Lower lobe of right lung (tissue), 2 donors: ENCODE data around the gene RBM25. TPM values are rescaled to one million over a fixed set of nuclear protein-coding genes. Genes with fewer than 3 reads are reported as not detected.
A peak's percentile ranks its signal among the peaks of the same experiment; 100 is the strongest.
"Not testable (repeated sequence)": the region's sequence is repeated elsewhere in the genome, so short reads cannot be mapped to it uniquely, and the experiment has no call there.

ENCODE experiments used
- ATAC-seq, 2 donors: fragments of 200-7000 bp; cut with Tn5 transposase; one replicate each; pipeline ENCODE4 v1.9.1; 2020 to 2022; ENCODE audit warnings: mild to moderate bottlenecking in 2 of 2, moderate library complexity in 2 of 2
- DNase-seq: peaks from one replicate; pipeline ENCODE4 v3.0.0-alpha.2; 2020
- H3K27ac ChIP-seq: fragments of 200-600 bp; one replicate; pipeline ENCODE4 v1.8.0; 2022
- H3K27me3 ChIP-seq: fragments of 200-600 bp; one replicate; pipeline ENCODE4 v1.8.0; 2022; ENCODE audit warnings: low read depth
- H3K36me3 ChIP-seq: fragments of 200-600 bp; one replicate; pipeline ENCODE4 v1.8.0; 2022; ENCODE audit warnings: mild to moderate bottlenecking
- H3K4me1 ChIP-seq: fragments of 200-600 bp; one replicate; pipeline ENCODE4 v1.8.0; 2022
- H3K4me3 ChIP-seq: fragments of 200-600 bp; one replicate; pipeline ENCODE4 v1.8.0; 2022; ENCODE audit warnings: mild to moderate bottlenecking
- H3K9me3 ChIP-seq: fragments of 200-600 bp; one replicate; pipeline ENCODE4 v1.8.0; 2022
- intact Hi-C: fragments of 100-400 bp; cut with DNase I; formaldehyde crosslinking; loops from one replicate; pipeline ENCODE4 v1.11.0; 2022
- total RNA-seq: library from RNA; stranded (reverse); fragmentation: NEBNext Ultra II Directional; extraction: Animal tissue kit (Norgen Biotek cat#: 25700); gene quantifications from one replicate; pipeline ENCODE4 v1.2.1, GENCODE V29; 2021
- TF ChIP-seq, protein P1 (sequence below): fragments of 200-600 bp; IDR thresholded peaks from one replicate; pipeline ENCODE4 v1.8.0; 2022; ENCODE audit warnings: antibody characterized with exemption, mild to moderate bottlenecking
- donor health status: DM: no; HTN: yes; CAD: no; lungs with severe emphysema.

RBM25 gene
- total RNA-seq, 1 donor from 2014 or later: 56.1 TPM

DNA sequence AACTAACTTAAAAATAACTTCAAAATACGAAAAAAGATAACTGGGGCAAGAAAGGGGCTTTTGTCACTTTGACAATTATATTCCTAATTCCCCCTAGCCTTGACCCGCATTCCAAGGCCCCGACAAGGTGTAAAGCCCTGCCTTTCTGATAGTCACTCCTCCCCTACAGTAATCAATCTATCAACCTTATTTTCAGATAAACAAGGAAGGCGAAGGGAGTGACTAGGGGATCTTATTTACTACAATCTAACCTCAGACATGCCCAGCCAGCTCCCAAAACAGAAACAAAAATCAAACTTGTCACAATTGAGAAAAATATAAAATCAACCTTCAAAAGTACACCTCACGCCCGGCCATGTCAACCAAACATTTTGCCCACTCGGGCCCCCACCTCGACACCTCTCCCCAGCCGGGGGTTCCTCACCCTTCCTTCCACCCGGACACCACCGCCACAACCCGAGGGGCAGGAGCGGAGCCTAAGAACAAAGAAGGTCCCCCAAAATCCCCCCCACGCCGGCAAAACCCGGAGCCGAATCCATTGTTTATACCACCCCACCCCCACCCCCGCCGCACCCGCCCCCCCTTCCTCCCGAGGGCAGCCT is 32.0 kb upstream of the RBM25 start:
- ATAC-seq: no peak
- intact Hi-C loops: no loop called here

DNA sequence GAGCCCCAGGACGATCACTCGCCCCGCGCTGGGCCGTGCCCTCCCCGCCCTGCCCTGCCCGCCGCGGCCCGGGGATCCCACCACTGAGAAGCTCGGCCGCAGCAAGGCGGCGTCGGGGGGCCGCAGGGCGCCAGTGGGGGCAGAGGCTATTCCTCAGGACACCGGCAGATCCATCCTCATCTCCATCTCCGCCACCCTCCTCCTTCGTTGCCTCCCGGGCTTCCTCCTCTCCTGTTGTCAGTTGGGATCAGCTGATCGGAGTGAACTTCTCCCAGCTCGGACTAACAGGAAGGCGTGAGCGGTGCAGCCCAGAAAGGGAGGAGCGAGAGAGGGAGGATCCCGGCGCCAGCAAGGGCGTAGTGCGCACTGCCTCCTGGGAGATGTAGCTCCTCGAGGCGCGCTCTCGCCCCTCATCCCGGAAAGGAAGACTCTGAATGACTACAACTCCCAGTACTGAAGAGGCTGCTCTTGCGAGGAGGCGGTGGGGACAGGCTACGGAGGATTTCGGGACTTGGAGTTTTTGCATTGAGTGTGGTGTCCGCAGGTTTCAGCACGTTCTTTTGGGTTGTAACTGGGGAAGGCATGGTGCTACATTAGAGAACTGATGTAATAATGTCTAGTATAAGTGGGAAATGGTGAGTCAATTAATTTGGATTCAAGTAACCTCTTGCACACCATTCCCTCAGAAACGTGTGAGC is 31.3 kb upstream of the RBM25 start, which contains the start of gene ZFYVE1:
Gene ZFYVE1, minus strand, starts transcription at position 262 of the 698 bp plus-strand sequence. CDS start 2,598 bp downstream, outside the sequence.
- intact Hi-C loops: no loop called here
- Histone ChIP-seq H3K27ac (peak within 1 kb of the TSS; percentile 86), H3K4me3 (peak within 1 kb of the TSS; percentile 88), H3K36me3 (peaks cover 22% of the 10 kb centered on the region), H3K4me1 (peaks cover 23% of the 10 kb centered on the region), H3K9me3 (no peaks in the 10 kb centered on the region), H3K27me3 (no peaks in the 10 kb centered on the region)
- peak; percentile 99 for DNase-seq
- ATAC-seq: peak; percentile 100
- TF ChIP-seq, protein P1, sequence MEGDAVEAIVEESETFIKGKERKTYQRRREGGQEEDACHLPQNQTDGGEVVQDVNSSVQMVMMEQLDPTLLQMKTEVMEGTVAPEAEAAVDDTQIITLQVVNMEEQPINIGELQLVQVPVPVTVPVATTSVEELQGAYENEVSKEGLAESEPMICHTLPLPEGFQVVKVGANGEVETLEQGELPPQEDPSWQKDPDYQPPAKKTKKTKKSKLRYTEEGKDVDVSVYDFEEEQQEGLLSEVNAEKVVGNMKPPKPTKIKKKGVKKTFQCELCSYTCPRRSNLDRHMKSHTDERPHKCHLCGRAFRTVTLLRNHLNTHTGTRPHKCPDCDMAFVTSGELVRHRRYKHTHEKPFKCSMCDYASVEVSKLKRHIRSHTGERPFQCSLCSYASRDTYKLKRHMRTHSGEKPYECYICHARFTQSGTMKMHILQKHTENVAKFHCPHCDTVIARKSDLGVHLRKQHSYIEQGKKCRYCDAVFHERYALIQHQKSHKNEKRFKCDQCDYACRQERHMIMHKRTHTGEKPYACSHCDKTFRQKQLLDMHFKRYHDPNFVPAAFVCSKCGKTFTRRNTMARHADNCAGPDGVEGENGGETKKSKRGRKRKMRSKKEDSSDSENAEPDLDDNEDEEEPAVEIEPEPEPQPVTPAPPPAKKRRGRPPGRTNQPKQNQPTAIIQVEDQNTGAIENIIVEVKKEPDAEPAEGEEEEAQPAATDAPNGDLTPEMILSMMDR: no peak

More for the DNA sequence above, 32.0 kb upstream of the RBM25 start:
- Histone ChIP-seq H3K27ac (peak overlapping the region; percentile 86), H3K4me1 (peaks cover 30% of the 10 kb centered on the region), H3K36me3 (peaks cover 29% of the 10 kb centered on the region), H3K27me3 (no peaks in the 10 kb centered on the region), H3K4me3 (peak overlapping the region; percentile 88), H3K9me3 (no peaks in the 10 kb centered on the region)
- TF ChIP-seq, protein P1: no peak
- no peak for DNase-seq

DNA sequence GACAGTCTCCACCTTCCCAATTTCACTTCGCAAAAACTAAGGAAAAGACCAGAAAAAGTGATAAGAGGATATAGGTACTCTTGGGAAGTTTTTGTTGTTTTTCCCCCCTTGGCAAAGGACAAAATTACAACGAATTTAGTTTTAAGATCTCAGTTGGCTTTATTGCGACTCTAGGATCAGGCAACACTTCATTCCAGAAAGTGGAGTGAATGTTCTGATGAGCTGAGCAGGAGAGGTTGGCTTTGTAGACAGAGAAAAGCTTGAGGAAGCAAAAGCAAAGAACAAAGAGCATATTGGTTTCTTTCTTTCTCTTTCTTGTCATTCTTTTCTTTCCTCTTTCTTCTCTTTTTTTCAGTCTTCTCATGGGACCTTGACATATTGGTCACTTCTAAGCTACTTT is 30.8 kb upstream of the RBM25 start:
- ATAC-seq (no peak), DNase-seq (no peak)
- Histone ChIP-seq H3K9me3 (no peaks in the 10 kb centered on the region), H3K4me1 (peaks cover 18% of the 10 kb centered on the region), H3K27me3 (no peaks in the 10 kb centered on the region), H3K27ac (no peak overlapping the region), H3K36me3 (peaks cover 17% of the 10 kb centered on the region), H3K4me3 (peak overlapping the region; percentile 88)
- TF ChIP-seq, protein P1: no peak
- intact Hi-C loops: no loop called here

DNA sequence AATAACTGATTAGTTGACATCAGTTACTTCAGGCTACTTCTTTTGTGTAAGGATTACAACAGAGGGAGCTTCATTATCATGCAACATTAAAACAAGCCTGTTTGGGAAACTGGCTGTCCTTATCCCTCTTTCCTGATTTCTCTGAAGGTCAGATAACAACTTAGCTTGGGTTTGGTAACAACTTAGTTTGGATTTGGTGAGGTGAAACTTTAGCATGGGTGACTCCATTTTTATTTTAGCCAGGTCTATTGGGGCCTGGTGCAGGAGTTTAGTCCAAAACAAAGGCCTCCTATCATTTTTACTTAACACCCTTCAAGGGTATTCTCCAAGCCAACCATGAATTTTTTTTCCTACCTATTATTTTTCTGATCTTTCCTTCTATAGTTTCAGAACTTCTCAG is 30.4 kb upstream of the RBM25 start:
- Histone ChIP-seq H3K9me3 (no peaks in the 10 kb centered on the region), H3K36me3 (peaks cover 13% of the 10 kb centered on the region), H3K4me1 (peaks cover 15% of the 10 kb centered on the region), H3K27ac (no peak overlapping the region), H3K27me3 (no peaks in the 10 kb centered on the region), H3K4me3 (no peak overlapping the region)
- DNase-seq (no peak), ATAC-seq (no peak)
- intact Hi-C loops: no loop called here
- TF ChIP-seq, protein P1: no peak

DNA sequence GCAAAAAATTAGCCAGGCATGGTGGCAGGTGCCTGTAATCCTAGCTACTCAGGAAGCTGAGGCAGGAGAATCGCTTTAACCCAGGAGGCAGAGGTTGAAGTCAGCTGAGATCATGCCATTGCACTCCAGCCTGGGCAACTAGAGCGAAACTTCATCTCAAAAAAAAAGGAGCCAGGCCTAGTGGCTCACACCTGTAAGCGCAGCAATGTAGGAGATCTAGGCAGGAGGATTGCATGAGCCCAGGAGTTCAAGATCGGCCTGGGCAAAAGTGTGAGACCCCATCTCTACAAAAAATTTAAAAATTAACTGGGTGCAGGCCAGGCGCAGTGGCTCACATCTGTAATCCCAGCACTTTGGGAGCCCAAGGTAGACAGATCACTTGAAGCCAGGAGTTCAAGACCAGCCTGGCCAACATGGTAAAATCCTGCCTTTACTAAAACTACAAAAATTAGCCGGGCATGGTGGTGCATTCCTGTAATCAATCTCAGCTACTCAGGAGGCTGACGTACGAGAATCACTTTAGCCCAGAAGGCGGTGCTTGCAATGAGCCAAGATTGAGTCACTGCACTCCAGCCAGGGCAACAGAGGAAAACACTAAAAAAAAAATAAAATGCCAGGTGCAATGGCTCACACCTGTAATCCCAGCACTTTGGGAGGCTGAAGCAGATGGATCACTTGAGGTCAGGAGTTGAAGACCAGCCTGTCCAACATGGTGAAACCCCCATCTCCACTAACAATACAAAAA is 21.5 kb upstream of the RBM25 start:
- ATAC-seq, intact Hi-C loops, H3K9me3 ChIP-seq: not testable (repeated sequence)

More for the DNA sequence above, 21.5 kb upstream of the RBM25 start:
- H3K27me3 ChIP-seq, H3K27ac ChIP-seq, H3K4me1 ChIP-seq, H3K36me3 ChIP-seq, H3K4me3 ChIP-seq, DNase-seq: not testable (repeated sequence)
